ENCODE measurements around the gene FUBP1.

DNA sequence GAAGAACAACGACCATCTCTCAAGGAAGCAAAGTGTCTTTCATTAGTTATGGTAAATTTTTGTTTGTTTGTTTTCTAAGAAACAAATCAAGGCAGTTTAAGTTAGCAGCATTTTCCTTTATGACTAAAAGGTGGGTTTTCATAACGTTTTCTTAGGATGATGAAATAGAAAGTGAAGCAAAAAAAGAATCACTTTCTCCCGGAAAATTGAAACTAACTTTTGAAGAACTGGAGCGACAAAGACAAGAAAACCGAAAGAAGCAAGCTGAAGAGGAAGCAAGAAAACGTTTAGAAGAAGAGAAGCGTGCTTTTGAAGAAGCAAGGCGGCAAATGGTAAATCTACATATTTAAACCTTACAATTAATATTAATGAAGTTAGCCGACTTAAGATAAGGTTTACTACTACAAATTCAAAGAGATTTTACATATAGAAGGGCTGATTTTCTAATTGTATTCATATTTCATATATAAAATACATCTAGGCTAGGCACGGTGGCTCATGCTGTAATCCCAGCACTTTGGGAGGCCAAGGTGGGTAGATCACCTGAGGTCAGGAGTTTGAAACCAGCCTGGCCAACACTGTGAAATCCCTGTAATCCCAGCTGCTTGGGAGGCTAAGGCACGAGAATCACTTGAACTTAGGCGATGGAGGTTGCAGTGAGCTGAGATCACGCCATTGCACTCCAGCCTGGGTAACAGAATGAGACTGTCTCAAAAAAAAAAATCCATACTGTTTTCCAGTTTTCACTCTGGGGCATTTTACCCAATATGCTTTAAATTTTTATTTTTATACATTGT is 52.1 kb downstream of the FUBP1 start:
- TF ChIP-seq, protein P1, sequence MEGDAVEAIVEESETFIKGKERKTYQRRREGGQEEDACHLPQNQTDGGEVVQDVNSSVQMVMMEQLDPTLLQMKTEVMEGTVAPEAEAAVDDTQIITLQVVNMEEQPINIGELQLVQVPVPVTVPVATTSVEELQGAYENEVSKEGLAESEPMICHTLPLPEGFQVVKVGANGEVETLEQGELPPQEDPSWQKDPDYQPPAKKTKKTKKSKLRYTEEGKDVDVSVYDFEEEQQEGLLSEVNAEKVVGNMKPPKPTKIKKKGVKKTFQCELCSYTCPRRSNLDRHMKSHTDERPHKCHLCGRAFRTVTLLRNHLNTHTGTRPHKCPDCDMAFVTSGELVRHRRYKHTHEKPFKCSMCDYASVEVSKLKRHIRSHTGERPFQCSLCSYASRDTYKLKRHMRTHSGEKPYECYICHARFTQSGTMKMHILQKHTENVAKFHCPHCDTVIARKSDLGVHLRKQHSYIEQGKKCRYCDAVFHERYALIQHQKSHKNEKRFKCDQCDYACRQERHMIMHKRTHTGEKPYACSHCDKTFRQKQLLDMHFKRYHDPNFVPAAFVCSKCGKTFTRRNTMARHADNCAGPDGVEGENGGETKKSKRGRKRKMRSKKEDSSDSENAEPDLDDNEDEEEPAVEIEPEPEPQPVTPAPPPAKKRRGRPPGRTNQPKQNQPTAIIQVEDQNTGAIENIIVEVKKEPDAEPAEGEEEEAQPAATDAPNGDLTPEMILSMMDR (IDR thresholded peaks at IDR 0.05) = no peak
- no peak for TF ChIP-seq POLR2A (IDR thresholded peaks at IDR 0.05)

Data from upper lobe of left lung (tissue), 4 donors.